ENCODE data around the gene GNG5. TPM values are rescaled to one million over a fixed set of nuclear protein-coding genes. Genes with fewer than 3 reads are reported as not detected.

Gene GNG5
- total and polyA plus RNA-seq, 7 donors, result 38.4 to 221 (median 106) TPM

DNA sequence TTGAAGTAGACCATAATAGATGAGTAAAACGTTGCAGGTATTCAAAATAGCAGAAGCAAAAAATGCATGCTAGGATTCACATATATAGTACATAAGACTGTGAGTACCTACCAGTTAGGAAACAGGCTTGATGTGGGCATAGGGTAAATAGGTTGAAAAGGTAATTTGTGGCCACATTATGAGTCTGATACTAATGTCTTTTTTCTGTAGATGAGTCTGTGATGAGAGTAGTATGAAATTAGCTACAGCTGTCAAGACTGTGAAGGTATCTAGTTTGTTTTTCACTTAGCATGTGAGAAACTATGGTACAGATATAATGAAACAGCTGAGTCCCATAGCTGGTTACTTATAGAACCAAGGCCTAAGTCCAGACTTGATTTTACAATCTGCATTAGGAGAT lies 12.6 kb downstream of the GNG5 start:
- TF ChIP-seq, protein P1, sequence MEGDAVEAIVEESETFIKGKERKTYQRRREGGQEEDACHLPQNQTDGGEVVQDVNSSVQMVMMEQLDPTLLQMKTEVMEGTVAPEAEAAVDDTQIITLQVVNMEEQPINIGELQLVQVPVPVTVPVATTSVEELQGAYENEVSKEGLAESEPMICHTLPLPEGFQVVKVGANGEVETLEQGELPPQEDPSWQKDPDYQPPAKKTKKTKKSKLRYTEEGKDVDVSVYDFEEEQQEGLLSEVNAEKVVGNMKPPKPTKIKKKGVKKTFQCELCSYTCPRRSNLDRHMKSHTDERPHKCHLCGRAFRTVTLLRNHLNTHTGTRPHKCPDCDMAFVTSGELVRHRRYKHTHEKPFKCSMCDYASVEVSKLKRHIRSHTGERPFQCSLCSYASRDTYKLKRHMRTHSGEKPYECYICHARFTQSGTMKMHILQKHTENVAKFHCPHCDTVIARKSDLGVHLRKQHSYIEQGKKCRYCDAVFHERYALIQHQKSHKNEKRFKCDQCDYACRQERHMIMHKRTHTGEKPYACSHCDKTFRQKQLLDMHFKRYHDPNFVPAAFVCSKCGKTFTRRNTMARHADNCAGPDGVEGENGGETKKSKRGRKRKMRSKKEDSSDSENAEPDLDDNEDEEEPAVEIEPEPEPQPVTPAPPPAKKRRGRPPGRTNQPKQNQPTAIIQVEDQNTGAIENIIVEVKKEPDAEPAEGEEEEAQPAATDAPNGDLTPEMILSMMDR (IDR thresholded peaks at IDR 0.05), result no peak
- TF ChIP-seq POLR2AphosphoS5 (IDR thresholded peaks at IDR 0.05), result no peak
- no peak for TF ChIP-seq POLR2A (IDR thresholded peaks at IDR 0.05)
- no peak for TF ChIP-seq EP300 (IDR thresholded peaks at IDR 0.05)
- H3K9me3 ChIP-seq, result no peaks in the 10 kb centered on the region
- H3K27ac ChIP-seq, result no peak overlapping the region
- intact Hi-C loops (cut with DNase I), result no loop called here
- H3K4me3 ChIP-seq, result no peak overlapping the region
- peaks cover 15 to 93% (median 34%) of the 10 kb centered on the region in 4 donors for H3K36me3 ChIP-seq
- DNase-seq, result no peak
- H3K4me1 ChIP-seq, result peaks cover 0 to 13% (median 7%) of the 10 kb centered on the region in 4 donors
- no peaks in the 10 kb centered on the region for H3K27me3 ChIP-seq
- WGBS, 2 donors, result 65 to 77% methylated on average over 1 of the region's 1 CpG

DNA sequence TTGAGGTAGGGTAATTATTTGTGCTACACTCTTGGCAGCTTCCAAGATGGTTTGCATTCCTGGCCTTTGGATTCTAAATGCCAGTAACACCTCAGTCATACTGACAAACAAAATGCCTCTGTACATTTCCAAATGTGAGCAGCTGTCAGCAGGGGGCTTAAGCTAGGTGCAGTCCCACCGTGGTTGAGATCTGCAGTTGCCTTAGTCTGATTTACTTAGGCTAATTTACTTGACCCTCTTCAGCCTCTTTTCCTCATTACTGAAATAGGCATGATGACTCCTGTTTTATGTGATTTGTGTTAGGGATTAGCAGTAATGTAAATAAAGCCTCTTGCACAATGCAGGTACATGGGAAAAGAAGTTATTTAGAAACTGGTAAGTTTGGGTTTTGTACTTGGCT lies 13.7 kb downstream of the GNG5 start:
- no peaks in the 10 kb centered on the region for H3K27me3 ChIP-seq
- H3K4me3 ChIP-seq, result no peak overlapping the region
- H3K9me3 ChIP-seq, result no peaks in the 10 kb centered on the region
- 69 to 74% methylated on average over 1 of the region's 1 CpG for WGBS, 2 donors
- H3K36me3 ChIP-seq, result peaks cover 10 to 83% (median 32%) of the 10 kb centered on the region in 4 donors
- TF ChIP-seq POLR2AphosphoS5 (IDR thresholded peaks at IDR 0.05), result no peak
- TF ChIP-seq, protein P1 (IDR thresholded peaks at IDR 0.05), result no peak
- no peak for TF ChIP-seq EP300 (IDR thresholded peaks at IDR 0.05)
- TF ChIP-seq POLR2A (IDR thresholded peaks at IDR 0.05), result no peak
- DNase-seq, result no peak
- intact Hi-C loops (cut with DNase I), result no loop called here
- H3K4me1 ChIP-seq, result peaks cover 0 to 8% (median under 1%) of the 10 kb centered on the region in 4 donors
- H3K27ac ChIP-seq, result no peak overlapping the region

DNA sequence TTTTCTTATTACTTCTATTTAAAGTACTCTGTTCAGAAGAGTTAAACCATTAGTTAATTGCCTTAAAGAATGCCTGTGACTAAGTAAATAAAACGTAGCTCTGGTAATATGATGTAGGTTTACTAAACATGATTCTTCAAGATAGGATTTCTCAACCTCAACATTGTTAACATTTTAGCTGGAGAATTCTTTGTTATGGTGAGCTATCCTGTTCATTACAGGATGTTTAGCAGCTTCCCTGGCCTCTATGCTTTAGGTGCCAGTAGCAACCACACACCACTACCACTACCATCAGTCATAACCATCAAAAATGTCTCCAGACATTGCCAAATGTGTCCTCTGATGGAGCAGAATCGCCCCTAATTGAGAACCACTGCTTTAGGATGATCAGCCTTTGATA lies 16.6 kb downstream of the GNG5 start:
- H3K4me3 ChIP-seq, result no peak overlapping the region
- no peaks in the 10 kb centered on the region for H3K9me3 ChIP-seq
- H3K27me3 ChIP-seq, result no peaks in the 10 kb centered on the region
- peaks cover 0 to 8% (median 0%) of the 10 kb centered on the region in 4 donors for H3K4me1 ChIP-seq
- H3K27ac ChIP-seq, result no peak overlapping the region
- intact Hi-C loops (cut with DNase I), result no loop called here
- WGBS, 2 donors, result 89 to 93% methylated on average over 2 of the region's 2 CpGs
- no peak for DNase-seq
- no peak for TF ChIP-seq EP300 (IDR thresholded peaks at IDR 0.05)
- TF ChIP-seq, protein P1 (IDR thresholded peaks at IDR 0.05), result no peak
- no peak for TF ChIP-seq POLR2AphosphoS5 (IDR thresholded peaks at IDR 0.05)
- no peak for TF ChIP-seq POLR2A (IDR thresholded peaks at IDR 0.05)
- peaks cover 3 to 61% (median 20%) of the 10 kb centered on the region in 4 donors for H3K36me3 ChIP-seq

DNA sequence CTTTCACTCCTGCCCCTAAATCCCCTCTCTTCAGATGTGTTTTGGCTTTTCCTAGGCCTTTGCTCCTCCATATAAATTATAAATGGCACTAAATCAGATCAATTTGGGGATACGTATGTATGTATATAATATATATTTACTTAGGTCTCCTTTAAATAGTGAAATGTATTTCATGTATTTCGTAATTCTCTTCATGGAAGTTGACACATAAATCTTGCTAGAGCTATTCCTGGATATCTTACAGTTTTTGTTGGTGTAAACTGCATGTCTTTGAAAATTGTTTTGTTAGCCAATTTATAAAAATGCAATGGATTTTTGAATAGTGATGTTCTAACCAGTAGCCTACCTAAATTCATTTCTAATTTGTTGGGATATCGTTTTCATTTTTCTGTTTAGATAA lies 18.3 kb downstream of the GNG5 start:
- WGBS, 2 donors, result 60 to 95% methylated on average over 3 of the region's 3 CpGs
- H3K36me3 ChIP-seq, result peaks cover 7 to 62% (median 18%) of the 10 kb centered on the region in 4 donors
- H3K9me3 ChIP-seq, result no peaks in the 10 kb centered on the region
- intact Hi-C loops (cut with DNase I), result no loop called here
- no peaks in the 10 kb centered on the region for H3K27me3 ChIP-seq
- no peak for DNase-seq
- TF ChIP-seq POLR2A (IDR thresholded peaks at IDR 0.05), result no peak
- TF ChIP-seq, protein P1 (IDR thresholded peaks at IDR 0.05), result no peak
- H3K27ac ChIP-seq, result no peak overlapping the region
- H3K4me3 ChIP-seq, result no peak overlapping the region
- H3K4me1 ChIP-seq, result peaks cover 0 to 8% (median 0%) of the 10 kb centered on the region in 4 donors

DNA sequence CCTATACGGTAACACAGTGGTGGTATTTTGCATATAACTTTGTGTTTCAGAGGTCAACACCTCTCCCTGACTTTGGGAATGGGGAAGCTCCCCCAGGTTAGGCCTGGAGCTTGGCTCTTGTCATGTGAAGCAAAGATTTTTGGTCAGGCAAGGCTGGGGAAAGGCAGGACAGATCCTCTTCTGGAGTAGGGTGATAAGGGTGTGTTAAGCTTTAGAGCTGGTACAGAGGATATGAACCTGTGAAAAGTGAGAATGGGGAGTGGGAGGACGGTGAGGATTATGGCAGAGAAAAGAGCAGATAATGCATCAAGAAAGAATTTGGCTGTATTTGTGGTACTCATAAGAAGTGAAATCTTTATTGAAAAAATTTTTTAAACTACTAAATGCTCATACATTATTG lies 25.1 kb downstream of the GNG5 start:
- no peak for TF ChIP-seq POLR2AphosphoS5 (IDR thresholded peaks at IDR 0.05)
- TF ChIP-seq, protein P1 (IDR thresholded peaks at IDR 0.05), result no peak
- TF ChIP-seq EP300 (IDR thresholded peaks at IDR 0.05), result no peak
- Histone ChIP-seq H3K4me1 (peaks cover 0 to 31% (median 20%) of the 10 kb centered on the region in 4 donors), H3K9me3 (no peaks in the 10 kb centered on the region), H3K27me3 (peaks cover 0 to 16% (median 7%) of the 10 kb centered on the region in 3 donors), H3K27ac (no peak overlapping the region), H3K4me3 (no peak overlapping the region), H3K36me3 (peaks cover 0 to 29% (median 8%) of the 10 kb centered on the region in 4 donors)
- intact Hi-C loops (cut with DNase I), result no loop called here
- DNase-seq, result no peak
- 90% methylated on average over 2 of the region's 2 CpGs for WGBS, 2 donors
